CD4-positive, alpha-beta T cell treated with Interleukin-15 for 1 hour (primary cell): ENCODE measurements around the gene LUC7L.
"Not testable (repeated sequence)": the region's sequence is repeated elsewhere in the genome, so short reads cannot be mapped to it uniquely, and the experiment has no call there.

ENCODE experiments used
- DNase-seq: peaks from one replicate; pipeline ENCODE4 v3.0.0-alpha.2; 2020

LUC7L gene

GRCh38 chr16:164134-164823 is 65.0 kb downstream of the LUC7L start:
- not testable (repeated sequence) for DNase-seq

DNA sequence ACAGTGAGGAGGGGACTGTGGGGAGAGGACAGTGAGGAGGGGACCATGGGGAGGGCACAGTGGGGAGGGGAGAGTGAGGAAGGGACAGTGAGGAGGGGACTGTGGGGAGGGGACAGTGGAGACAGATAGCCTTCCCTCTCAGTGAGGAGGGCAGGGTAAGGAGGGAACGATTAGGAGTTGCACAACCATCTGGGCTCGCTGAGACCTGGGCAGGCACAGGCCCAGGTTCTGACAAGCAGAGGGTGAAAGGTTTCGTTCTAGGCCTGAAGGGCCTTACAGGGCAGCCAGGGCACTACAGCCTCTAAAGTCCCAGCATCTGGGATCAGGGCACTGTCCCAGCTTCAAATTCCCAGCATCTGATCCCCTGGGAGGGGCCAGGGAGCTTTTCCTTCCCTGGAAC is 65.6 kb downstream of the LUC7L start:
- DNase-seq, result not testable (repeated sequence)

GRCh38 chr16:163139-163538 is 66.1 kb downstream of the LUC7L start:
- not testable (repeated sequence) for DNase-seq

DNA sequence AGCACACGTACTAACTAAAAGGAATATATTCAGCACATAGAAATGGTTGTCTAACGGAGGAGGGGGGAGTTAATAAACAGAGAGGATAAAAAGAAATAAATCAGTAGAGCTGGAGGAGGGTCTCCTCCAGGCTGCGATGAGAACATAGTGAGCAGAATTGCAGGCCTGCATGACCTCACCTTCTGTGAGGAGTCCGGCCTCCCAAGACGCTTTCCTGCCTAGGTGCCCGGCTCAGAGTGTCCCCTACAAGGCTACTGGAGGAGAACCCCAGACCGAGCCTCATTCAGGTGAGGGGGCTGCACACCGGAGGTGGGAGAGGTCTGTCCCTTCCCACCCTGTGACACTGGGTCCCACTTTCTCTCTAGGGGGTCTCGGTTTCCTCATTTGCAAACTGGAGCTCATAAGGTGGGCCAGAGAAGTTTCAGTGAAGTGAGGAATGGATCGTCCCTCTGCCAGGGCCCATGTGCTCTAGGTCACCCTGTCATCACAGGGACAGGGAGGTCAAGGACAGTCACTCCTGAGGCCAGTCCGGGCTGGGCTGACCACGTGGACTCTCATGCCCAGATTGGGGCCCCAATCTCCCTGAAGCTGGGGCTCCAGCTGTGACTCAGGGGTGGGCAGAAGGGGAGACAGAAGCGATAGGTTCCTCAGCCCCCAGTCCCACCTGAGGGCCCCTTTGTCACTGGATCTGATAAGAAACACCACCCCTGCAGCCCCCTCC is 66.8 kb downstream of the LUC7L start:
- no peak for DNase-seq

GRCh38 chr16:160691-161190 is 68.5 kb downstream of the LUC7L start:
- DNase-seq, result no peak

DNA sequence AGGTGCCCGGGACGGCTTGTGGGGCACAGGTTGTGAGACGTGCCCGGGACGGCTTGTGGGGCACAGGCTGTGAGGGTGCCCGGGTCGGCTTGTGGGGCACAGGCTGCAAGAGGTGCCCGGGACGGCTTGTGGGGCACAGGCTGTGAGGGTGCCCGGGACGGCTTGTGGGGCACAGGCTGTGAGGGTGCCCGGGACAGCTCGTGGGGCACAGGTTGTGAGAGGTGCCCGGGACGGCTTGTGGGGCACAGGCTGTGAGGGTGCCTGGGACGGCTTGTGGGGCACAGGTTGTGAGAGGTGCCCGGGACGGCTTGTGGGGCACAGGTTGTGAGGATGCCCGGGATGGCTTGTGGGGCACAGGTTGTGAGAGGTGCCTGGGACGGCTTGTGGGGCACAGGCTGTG is 69.0 kb downstream of the LUC7L start:
- DNase-seq, result not testable (repeated sequence)

GRCh38 chr16:159136-159849 is 70.0 kb downstream of the LUC7L start:
- no peak for DNase-seq

DNA sequence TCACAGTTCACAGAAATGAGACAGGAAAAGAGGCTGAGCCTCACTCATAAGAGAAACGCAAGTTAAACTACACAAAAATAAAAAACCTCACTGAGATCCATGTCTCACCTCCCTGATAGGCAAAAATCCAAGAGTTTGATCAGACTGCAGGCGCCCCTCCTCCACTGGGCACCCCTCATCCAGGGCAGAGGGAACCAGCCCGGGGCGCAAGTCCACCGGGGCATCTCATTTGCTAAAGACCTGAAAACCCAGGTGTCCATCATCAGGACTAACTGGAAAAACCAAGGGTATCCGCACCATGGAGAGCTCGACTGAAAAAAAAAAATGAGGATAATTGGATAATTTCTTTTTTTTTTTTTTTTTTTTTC is 74.2 kb downstream of the LUC7L start:
- DNase-seq, result no peak

- no peak for DNase-seq
Observed at GRCh38 chr16:154217-155030, 74.8 kb downstream of the LUC7L start.

DNA sequence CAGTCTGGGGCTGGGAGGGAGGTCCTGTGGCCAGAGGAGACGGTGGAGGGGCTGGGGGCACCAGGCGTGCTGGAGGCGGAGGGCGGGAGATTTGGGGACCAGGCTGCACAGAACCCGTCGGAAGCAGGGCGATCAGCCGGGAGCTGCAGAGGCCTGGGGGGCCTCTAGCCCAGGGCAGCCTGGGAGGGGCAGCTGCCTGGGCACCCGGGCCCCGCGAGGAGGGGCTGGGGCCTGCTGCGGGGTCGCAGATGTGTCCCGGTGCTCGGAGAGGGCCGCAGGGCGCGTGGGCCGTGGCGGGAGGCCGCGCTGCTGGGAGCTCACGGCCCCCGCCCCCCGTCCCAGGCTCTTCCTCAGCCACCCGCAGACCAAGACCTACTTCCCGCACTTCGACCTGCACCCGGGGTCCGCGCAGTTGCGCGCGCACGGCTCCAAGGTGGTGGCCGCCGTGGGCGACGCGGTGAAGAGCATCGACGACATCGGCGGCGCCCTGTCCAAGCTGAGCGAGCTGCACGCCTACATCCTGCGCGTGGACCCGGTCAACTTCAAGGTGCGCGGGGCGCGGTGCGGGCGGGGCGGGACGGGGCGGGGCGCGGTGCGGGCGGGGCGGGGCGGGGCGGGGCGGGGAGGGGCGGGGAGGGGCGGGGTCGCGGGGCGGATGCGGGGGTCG is 75.6 kb downstream of the LUC7L start:
- not testable (repeated sequence) for DNase-seq

DNA sequence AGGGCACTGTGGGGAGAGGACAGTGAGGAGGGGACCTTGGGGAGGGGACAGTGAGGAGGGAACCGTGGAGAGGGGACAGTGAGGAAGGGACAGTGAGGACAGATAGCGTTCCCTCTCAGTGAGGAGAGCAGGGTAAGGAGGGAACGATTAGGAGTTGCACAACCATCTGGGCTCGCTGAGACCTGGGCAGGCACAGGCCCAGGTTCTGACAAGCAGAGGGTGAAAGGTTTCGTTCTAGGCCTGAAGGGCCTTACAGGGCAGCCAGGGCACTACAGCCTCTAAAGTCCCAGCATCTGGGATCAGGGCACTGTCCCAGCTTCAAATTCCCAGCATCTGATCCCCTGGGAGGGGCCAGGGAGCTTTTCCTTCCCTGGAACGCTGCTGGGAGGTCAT is 76.1 kb downstream of the LUC7L start:
- DNase-seq, result not testable (repeated sequence)

GRCh38 chr16:152141-153128 is 76.8 kb downstream of the LUC7L start, which contains the start of gene HBZ:
Gene HBZ (plus strand): TSS chr16:152644. CDS start chr16:152910, 266 bp downstream.
- no peak for DNase-seq

GRCh38 chr16:149024-149660 is 80.1 kb downstream of the LUC7L start:
- DNase-seq, result no peak

- DNase-seq, result no peak
Observed at GRCh38 chr16:146646-147045, 82.6 kb downstream of the LUC7L start.

GRCh38 chr16:144797-145252 is 84.4 kb downstream of the LUC7L start:
- no peak for DNase-seq

DNA sequence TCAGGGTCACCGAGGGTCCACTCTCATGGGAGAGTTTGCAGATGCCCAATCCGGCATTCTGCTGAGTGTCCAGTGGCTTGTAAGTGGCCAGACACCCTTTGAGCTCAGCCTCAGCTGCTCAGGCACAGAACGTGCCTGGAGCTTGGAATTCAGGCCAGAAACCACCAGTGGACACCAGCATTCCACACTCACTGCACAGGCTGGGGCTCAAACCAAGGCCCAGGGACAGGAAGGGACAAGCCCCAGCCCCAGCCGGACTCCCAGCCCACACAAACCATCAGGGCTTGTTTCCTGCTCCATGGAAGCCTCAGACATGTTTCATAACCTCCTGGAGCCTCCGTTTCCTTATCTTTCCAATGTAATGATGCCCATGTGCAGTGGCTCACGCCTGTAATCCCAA is 85.8 kb downstream of the LUC7L start:
- no peak for DNase-seq

- DNase-seq, result no peak
Observed at GRCh38 chr16:143047-143446, 86.2 kb downstream of the LUC7L start.

DNA sequence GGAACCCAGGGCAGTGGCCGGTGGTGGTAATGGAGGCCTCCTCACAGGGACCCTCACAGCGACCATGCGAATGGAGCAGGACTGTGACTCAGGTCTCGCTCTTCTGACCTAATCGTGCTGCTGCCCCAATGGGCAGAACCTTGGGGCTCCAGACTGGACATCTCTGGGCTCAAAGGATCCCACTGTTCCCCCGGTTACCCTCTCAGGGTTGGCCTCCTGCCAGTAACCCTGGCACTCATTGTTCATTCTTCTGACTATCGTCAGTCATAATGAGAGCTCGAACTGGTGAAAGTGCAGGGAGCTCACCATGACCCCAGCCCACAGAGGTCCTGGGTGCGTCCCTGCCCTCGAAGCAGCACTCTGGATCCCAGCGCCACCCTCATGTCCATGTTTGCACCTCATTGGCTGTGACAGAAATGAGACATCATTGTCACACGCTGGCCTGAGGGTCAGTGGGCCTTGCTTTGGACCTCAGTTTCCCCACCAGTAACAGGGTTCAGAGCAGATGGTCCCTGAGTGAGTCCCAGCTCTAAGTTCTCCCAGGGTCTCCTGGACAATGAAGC is 86.8 kb downstream of the LUC7L start:
- no peak for DNase-seq

DNA sequence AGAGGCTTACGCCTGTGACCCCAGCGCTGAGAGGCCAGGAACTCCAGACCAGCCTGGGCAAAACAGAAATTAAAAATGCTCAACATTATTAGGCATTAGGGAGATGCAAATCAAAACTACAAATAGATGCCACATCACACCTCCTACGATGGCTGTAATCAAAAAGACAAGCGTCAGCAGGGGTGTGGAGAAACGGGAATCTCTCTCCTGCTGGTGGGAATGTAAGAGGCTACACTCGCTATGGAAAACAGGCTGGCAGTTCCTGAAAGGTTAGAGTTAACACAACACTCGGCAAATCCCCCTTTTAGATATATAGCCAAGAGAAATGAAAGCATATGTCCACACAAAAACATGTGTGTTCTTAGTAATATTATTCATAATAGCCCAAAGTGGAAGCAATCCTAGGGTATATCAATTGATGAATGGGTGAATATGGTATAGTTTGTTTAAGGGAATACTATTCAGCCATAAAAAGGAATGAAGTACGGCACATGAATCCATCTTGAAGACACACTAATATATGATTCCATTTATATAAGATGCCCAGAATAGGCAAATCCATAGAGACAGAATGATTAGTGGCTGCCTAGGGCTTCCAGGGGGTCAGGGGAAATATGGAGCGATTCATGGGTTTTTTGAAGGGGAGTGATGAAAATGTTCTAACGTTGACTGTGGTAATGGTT is 88.9 kb downstream of the LUC7L start:
- DNase-seq, result no peak
